ENCODE results near the gene B3GALT4. TPM values are rescaled to one million over a fixed set of nuclear protein-coding genes. Genes with fewer than 3 reads are reported as not detected.

B3GALT4 gene
- total RNA-seq, 1 experiment from 2014 or later: 4.0 TPM

- Histone ChIP-seq H3K9me3 (ENCODE audit: low read depth, low read length, poor library complexity, severe bottlenecking) (no peaks in the 10 kb centered on the region), H3K27ac (ENCODE audit: low read depth, low read length, poor library complexity, severe bottlenecking) (no peak overlapping the region), H3K27me3 (replicated peaks; ENCODE audit: insufficient read depth, low read depth, low read length, poor library complexity) (no peaks in the 10 kb centered on the region), H3K36me3 (ENCODE audit: insufficient read depth, low read length, poor library complexity, severe bottlenecking) (no peaks in the 10 kb centered on the region), H3K4me1 (ENCODE audit: insufficient read depth, low read length, poor library complexity, severe bottlenecking) (peaks cover 4% of the 10 kb centered on the region), H3K4me3 (ENCODE audit: low read depth, low read length, poor library complexity, severe bottlenecking) (no peak overlapping the region)
- no TSS peak for BruUV-seq (replicated peaks)
- intact Hi-C loops (cut with micrococcal nuclease; ENCODE audit: unreplicated experiment): no loop called here
- ChIA-PET POLR2A (ENCODE audit: low non-redundant PET) (no interaction called here), CTCF (interaction anchor here (0.7 kb wide), 1 partner anchor 117 kb away, joined by 3 read pairs; no protein-coding TSS in a partner anchor)
- no peak for DNase-seq (ENCODE audit: low spot score)
- TF ChIP-seq, protein P1, sequence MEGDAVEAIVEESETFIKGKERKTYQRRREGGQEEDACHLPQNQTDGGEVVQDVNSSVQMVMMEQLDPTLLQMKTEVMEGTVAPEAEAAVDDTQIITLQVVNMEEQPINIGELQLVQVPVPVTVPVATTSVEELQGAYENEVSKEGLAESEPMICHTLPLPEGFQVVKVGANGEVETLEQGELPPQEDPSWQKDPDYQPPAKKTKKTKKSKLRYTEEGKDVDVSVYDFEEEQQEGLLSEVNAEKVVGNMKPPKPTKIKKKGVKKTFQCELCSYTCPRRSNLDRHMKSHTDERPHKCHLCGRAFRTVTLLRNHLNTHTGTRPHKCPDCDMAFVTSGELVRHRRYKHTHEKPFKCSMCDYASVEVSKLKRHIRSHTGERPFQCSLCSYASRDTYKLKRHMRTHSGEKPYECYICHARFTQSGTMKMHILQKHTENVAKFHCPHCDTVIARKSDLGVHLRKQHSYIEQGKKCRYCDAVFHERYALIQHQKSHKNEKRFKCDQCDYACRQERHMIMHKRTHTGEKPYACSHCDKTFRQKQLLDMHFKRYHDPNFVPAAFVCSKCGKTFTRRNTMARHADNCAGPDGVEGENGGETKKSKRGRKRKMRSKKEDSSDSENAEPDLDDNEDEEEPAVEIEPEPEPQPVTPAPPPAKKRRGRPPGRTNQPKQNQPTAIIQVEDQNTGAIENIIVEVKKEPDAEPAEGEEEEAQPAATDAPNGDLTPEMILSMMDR (conservative IDR thresholded peaks at IDR 0.05; ENCODE audit: low read depth, low read length): no peak
- no peak for TF ChIP-seq EZH2 (IDR thresholded peaks at IDR 0.05; ENCODE audit: borderline replicate concordance, low read depth, low read length, poor library complexity, severe bottlenecking)
These were observed 33.4 kb upstream of the B3GALT4 start for GRCh38 chr6:33243476-33243875.

- intact Hi-C loops (cut with micrococcal nuclease; ENCODE audit: unreplicated experiment): loop anchor here (1.0 to 2.0 kb wide), 4 partner anchors 39 to 234 kb away; partner anchors contain the start of genes RING1, RXRB and SLC39A7
- peak overlapping the region; percentile 94 for H3K27ac ChIP-seq (ENCODE audit: low read depth, low read length, poor library complexity, severe bottlenecking)
- ChIA-PET POLR2A (ENCODE audit: low non-redundant PET) (interaction anchor here (0.6 to 2.0 kb wide), 2 partner anchors 28 to 276 kb away, joined by 5 to 8 read pairs; no protein-coding TSS in a partner anchor), CTCF (interaction anchor here (0.5 to 1.5 kb wide), 16 partner anchors 16 to 1057 kb away, joined by 3 to 8 read pairs (median 4); partner anchors contain the start of gene B3GALT4)
- H3K9me3 ChIP-seq (ENCODE audit: low read depth, low read length, poor library complexity, severe bottlenecking): no peaks in the 10 kb centered on the region
- no peaks in the 10 kb centered on the region for H3K27me3 ChIP-seq (replicated peaks; ENCODE audit: insufficient read depth, low read depth, low read length, poor library complexity)
- H3K4me1 ChIP-seq (ENCODE audit: insufficient read depth, low read length, poor library complexity, severe bottlenecking): peaks cover 16% of the 10 kb centered on the region
- TF ChIP-seq EZH2 (IDR thresholded peaks at IDR 0.05; ENCODE audit: borderline replicate concordance, low read depth, low read length, poor library complexity, severe bottlenecking): no peak
- TF ChIP-seq, protein P1 (conservative IDR thresholded peaks at IDR 0.05; ENCODE audit: low read depth, low read length): peak; percentile 91
- DNase-seq (ENCODE audit: low spot score): peak; percentile 91
- no TSS peak for BruUV-seq (replicated peaks)
- peak overlapping the region; percentile 59 for H3K4me3 ChIP-seq (ENCODE audit: low read depth, low read length, poor library complexity, severe bottlenecking)
- H3K36me3 ChIP-seq (ENCODE audit: insufficient read depth, low read length, poor library complexity, severe bottlenecking): peaks cover 3% of the 10 kb centered on the region
These were observed 28.8 kb upstream of the B3GALT4 start for GRCh38 chr6:33247977-33248642.

DNA sequence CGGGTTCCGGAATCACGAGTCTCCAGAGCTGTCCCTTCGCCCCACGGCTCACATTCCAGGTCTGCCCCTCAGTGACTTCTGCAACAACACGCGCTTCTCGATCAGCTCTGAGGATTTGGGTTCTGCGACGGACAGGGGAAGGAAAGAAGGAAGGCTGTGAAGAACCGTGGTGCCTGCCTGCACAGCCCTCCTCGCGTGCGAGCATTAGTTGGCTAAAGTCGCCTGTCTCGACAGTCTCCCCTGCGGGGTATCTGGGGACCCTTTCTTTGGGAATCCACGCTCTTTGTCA, 28.3 kb upstream of the B3GALT4 start:
- no peak for TF ChIP-seq EZH2 (IDR thresholded peaks at IDR 0.05; ENCODE audit: borderline replicate concordance, low read depth, low read length, poor library complexity, severe bottlenecking)
- TF ChIP-seq, protein P1 (conservative IDR thresholded peaks at IDR 0.05; ENCODE audit: low read depth, low read length): peak; percentile 39; the same call in 1 of the 2 replicates
- Histone ChIP-seq H3K27ac (ENCODE audit: low read depth, low read length, poor library complexity, severe bottlenecking) (peak overlapping the region; percentile 94), H3K4me3 (ENCODE audit: low read depth, low read length, poor library complexity, severe bottlenecking) (peak overlapping the region; percentile 59), H3K36me3 (ENCODE audit: insufficient read depth, low read length, poor library complexity, severe bottlenecking) (peaks cover 3% of the 10 kb centered on the region), H3K9me3 (ENCODE audit: low read depth, low read length, poor library complexity, severe bottlenecking) (no peaks in the 10 kb centered on the region), H3K27me3 (replicated peaks; ENCODE audit: insufficient read depth, low read depth, low read length, poor library complexity) (no peaks in the 10 kb centered on the region), H3K4me1 (ENCODE audit: insufficient read depth, low read length, poor library complexity, severe bottlenecking) (peaks cover 16% of the 10 kb centered on the region)
- BruUV-seq (replicated peaks): no TSS peak
- ChIA-PET CTCF (interaction anchor here (0.6 to 1.5 kb wide), 9 partner anchors 36 to 411 kb away, joined by 3 to 8 read pairs (median 5); no protein-coding TSS in a partner anchor), POLR2A (ENCODE audit: low non-redundant PET) (interaction anchor here (0.6 to 2.0 kb wide), 2 partner anchors 29 to 277 kb away, joined by 3 to 8 read pairs; no protein-coding TSS in a partner anchor)
- DNase-seq (ENCODE audit: low spot score): peak; percentile 74
- intact Hi-C loops (cut with micrococcal nuclease; ENCODE audit: unreplicated experiment): loop anchor here (1.0 to 2.0 kb wide), 4 partner anchors 40 to 234 kb away; partner anchors contain the start of genes RING1, RXRB and SLC39A7
